ENCODE measurements around the gene AGPAT3.

The AGPAT3 gene

GRCh38 chr21:43850728-43851295 is 14.2 kb upstream of the AGPAT3 start:
- TF ChIP-seq, protein P1, sequence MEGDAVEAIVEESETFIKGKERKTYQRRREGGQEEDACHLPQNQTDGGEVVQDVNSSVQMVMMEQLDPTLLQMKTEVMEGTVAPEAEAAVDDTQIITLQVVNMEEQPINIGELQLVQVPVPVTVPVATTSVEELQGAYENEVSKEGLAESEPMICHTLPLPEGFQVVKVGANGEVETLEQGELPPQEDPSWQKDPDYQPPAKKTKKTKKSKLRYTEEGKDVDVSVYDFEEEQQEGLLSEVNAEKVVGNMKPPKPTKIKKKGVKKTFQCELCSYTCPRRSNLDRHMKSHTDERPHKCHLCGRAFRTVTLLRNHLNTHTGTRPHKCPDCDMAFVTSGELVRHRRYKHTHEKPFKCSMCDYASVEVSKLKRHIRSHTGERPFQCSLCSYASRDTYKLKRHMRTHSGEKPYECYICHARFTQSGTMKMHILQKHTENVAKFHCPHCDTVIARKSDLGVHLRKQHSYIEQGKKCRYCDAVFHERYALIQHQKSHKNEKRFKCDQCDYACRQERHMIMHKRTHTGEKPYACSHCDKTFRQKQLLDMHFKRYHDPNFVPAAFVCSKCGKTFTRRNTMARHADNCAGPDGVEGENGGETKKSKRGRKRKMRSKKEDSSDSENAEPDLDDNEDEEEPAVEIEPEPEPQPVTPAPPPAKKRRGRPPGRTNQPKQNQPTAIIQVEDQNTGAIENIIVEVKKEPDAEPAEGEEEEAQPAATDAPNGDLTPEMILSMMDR (IDR thresholded peaks at IDR 0.05; ENCODE audit: borderline replicate concordance, control extremely low read depth, extremely low read depth, insufficient read depth, missing control alignments): no peak
- DNase-seq (ENCODE audit: low spot score): no peak
- in situ Hi-C loops (cut with MboI; ENCODE audit: low sequenced_read_pairs, unreplicated experiment): no loop called here

GRCh38 chr21:43851593-43851992 is 13.4 kb upstream of the AGPAT3 start:
- in situ Hi-C loops (cut with MboI; ENCODE audit: low sequenced_read_pairs, unreplicated experiment): no loop called here
- no peak for DNase-seq (ENCODE audit: low spot score)
- TF ChIP-seq, protein P1 (IDR thresholded peaks at IDR 0.05; ENCODE audit: borderline replicate concordance, control extremely low read depth, extremely low read depth, insufficient read depth, missing control alignments): no peak

GRCh38 chr21:43853851-43854772 is 10.9 kb upstream of the AGPAT3 start:
- peak; percentile 55 for DNase-seq (ENCODE audit: low spot score)
- TF ChIP-seq, protein P1 (IDR thresholded peaks at IDR 0.05; ENCODE audit: borderline replicate concordance, control extremely low read depth, extremely low read depth, insufficient read depth, missing control alignments): no peak
- in situ Hi-C loops (cut with MboI; ENCODE audit: low sequenced_read_pairs, unreplicated experiment): no loop called here

GRCh38 chr21:43854773-43855633 is 10.0 kb upstream of the AGPAT3 start:
- peak; percentile 85 for DNase-seq (ENCODE audit: low spot score)
- in situ Hi-C loops (cut with MboI; ENCODE audit: low sequenced_read_pairs, unreplicated experiment): no loop called here
- TF ChIP-seq, protein P1 (IDR thresholded peaks at IDR 0.05; ENCODE audit: borderline replicate concordance, control extremely low read depth, extremely low read depth, insufficient read depth, missing control alignments): no peak

- TF ChIP-seq, protein P1 (IDR thresholded peaks at IDR 0.05; ENCODE audit: borderline replicate concordance, control extremely low read depth, extremely low read depth, insufficient read depth, missing control alignments): no peak
- DNase-seq (ENCODE audit: low spot score): no peak
- in situ Hi-C loops (cut with MboI; ENCODE audit: low sequenced_read_pairs, unreplicated experiment): no loop called here
Measured at GRCh38 chr21:43855955-43856354, 9.1 kb upstream of the AGPAT3 start.

Data from GM13976 (cell line).